ENCODE measurements around the gene RAPGEF5. TPM values are rescaled to one million over a fixed set of nuclear protein-coding genes. Genes with fewer than 3 reads are reported as not detected.

Gene RAPGEF5
- total and polyA plus RNA-seq, 9 donors: 6.4 to 22.5 (median 10.4) TPM

GRCh38 chr7:22333680-22334141 is 23.2 kb downstream of the RAPGEF5 start:
- Histone ChIP-seq H3K27me3 (no peaks in the 10 kb centered on the region), H3K4me1 (ENCODE audit: insufficient read depth) (no peaks in the 10 kb centered on the region), H3K9me3 (no peaks in the 10 kb centered on the region), H3K4me3 (no peak overlapping the region), H3K36me3 (no peaks in the 10 kb centered on the region), H3K27ac (no peak overlapping the region)
- TF ChIP-seq POLR2A (IDR thresholded peaks at IDR 0.05) (no peak), CTCF (IDR thresholded peaks at IDR 0.05) (no peak), EP300 (IDR thresholded peaks at IDR 0.05) (no peak)
- no peak for DNase-seq
- 59 to 71% (median 62%) methylated on average over 15 of the region's 15 CpGs for WGBS, 3 donors
- intact Hi-C loops (cut with DNase I): no loop called here

- H3K4me1 ChIP-seq (ENCODE audit: insufficient read depth): no peaks in the 10 kb centered on the region
- H3K36me3 ChIP-seq: no peaks in the 10 kb centered on the region
- intact Hi-C loops (cut with DNase I): no loop called here
- no peak overlapping the region for H3K4me3 ChIP-seq
- H3K9me3 ChIP-seq: no peaks in the 10 kb centered on the region
- no peak for DNase-seq
- H3K27me3 ChIP-seq: no peaks in the 10 kb centered on the region
- no peak for TF ChIP-seq CTCF (IDR thresholded peaks at IDR 0.05)
- no peak for TF ChIP-seq EP300 (IDR thresholded peaks at IDR 0.05)
- TF ChIP-seq POLR2A (IDR thresholded peaks at IDR 0.05): no peak
- H3K27ac ChIP-seq: no peak overlapping the region
- WGBS, 3 donors: 58 to 66% (median 64%) methylated on average over 3 of the region's 3 CpGs
These were observed 24.5 kb downstream of the RAPGEF5 start for GRCh38 chr7:22332461-22332870.

GRCh38 chr7:22331704-22332103 is 25.2 kb downstream of the RAPGEF5 start:
- TF ChIP-seq EP300 (IDR thresholded peaks at IDR 0.05) (no peak), POLR2A (IDR thresholded peaks at IDR 0.05) (no peak), CTCF (IDR thresholded peaks at IDR 0.05) (no peak)
- Histone ChIP-seq H3K4me3 (no peak overlapping the region), H3K9me3 (no peaks in the 10 kb centered on the region), H3K36me3 (no peaks in the 10 kb centered on the region), H3K27me3 (no peaks in the 10 kb centered on the region), H3K4me1 (ENCODE audit: insufficient read depth) (no peaks in the 10 kb centered on the region), H3K27ac (no peak overlapping the region)
- intact Hi-C loops (cut with DNase I): no loop called here
- DNase-seq: no peak
- WGBS, 3 donors: 100% methylated on average over 1 of the region's 1 CpG

- no peak for DNase-seq
- no peaks in the 10 kb centered on the region for H3K36me3 ChIP-seq
- no peaks in the 10 kb centered on the region for H3K27me3 ChIP-seq
- no peak overlapping the region for H3K27ac ChIP-seq
- 65 to 77% (median 70%) methylated on average over 8 of the region's 8 CpGs for WGBS, 3 donors
- intact Hi-C loops (cut with DNase I): no loop called here
- no peak for TF ChIP-seq CTCF (IDR thresholded peaks at IDR 0.05)
- no peak for TF ChIP-seq POLR2A (IDR thresholded peaks at IDR 0.05)
- TF ChIP-seq EP300 (IDR thresholded peaks at IDR 0.05): no peak
- no peaks in the 10 kb centered on the region for H3K9me3 ChIP-seq
- H3K4me1 ChIP-seq (ENCODE audit: insufficient read depth): no peaks in the 10 kb centered on the region
- no peak overlapping the region for H3K4me3 ChIP-seq
These were observed 26.1 kb downstream of the RAPGEF5 start for GRCh38 chr7:22330903-22331302.
